Peyer's patch (tissue), 4 donors: ENCODE results near the gene CRK.

Experiments
- CTCF ChIP-seq, 6 experiments: fragments of 450-650 bp in 4 of 6; fragments of 200-600 bp in 2 of 6; sonication (generic) in 1 of 6; IDR thresholded peaks; one replicate each; pipeline ENCODE4 v1.5.1; 2017 to 2019; ENCODE audit warnings: antibody characterized with exemption in 6 of 6, mild to moderate bottlenecking in 3 of 6, moderate library complexity in 1 of 6
- POLR2A ChIP-seq, 2 donors: fragments of 450-650 bp; IDR thresholded peaks; one replicate each; pipeline ENCODE4 v1.5.1; 2017; ENCODE audit warnings: antibody characterized with exemption in 2 of 2, mild to moderate bottlenecking in 2 of 2, moderate library complexity in 2 of 2

- TF ChIP-seq CTCF (IDR thresholded peaks at IDR 0.05) (no peak), POLR2A (IDR thresholded peaks at IDR 0.05) (no peak)
Measured at GRCh38 chr17:1493291-1493980, 37.4 kb upstream of the CRK start.
